Fibroblast of lung (primary cell): ENCODE data around the gene GSTT2B. TPM values are rescaled to one million over a fixed set of nuclear protein-coding genes. Genes with fewer than 3 reads are reported as not detected.
"Not testable (repeated sequence)": the region's sequence is repeated elsewhere in the genome, so short reads cannot be mapped to it uniquely, and the experiment has no call there.

Source experiments
- DNase-seq, 2 donors: peaks; one replicate each; pipeline versions ENCODE4 v3.0.0 to v3.0.0-alpha.2; 2010; ENCODE audit warnings: low read depth in 2 of 2
- H2AFZ ChIP-seq: 2 replicates; pipeline ENCODE4 v1.5.1; 2012; ENCODE audit warnings: low read length, control low read depth, inconsistent platforms
- H3K27ac ChIP-seq: 2 replicates; pipeline ENCODE4 v1.5.1; 2011; ENCODE audit warnings: low read length, control low read depth; ENCODE audit not compliant: insufficient read depth
- H3K27me3 ChIP-seq: 2 replicates; pipeline ENCODE4 v1.5.1; 2011; ENCODE audit warnings: mild to moderate bottlenecking, low read length; ENCODE audit not compliant: control insufficient read depth, insufficient read depth
- H3K36me3 ChIP-seq: 2 replicates; pipeline ENCODE4 v1.5.1; 2011; ENCODE audit warnings: low read length; ENCODE audit not compliant: control insufficient read depth, insufficient read depth
- H3K4me1 ChIP-seq: 2 replicates; pipeline ENCODE4 v1.5.1; 2011; ENCODE audit warnings: low read length; ENCODE audit not compliant: control insufficient read depth, insufficient read depth; ENCODE audit errors: extremely low read depth
- H3K4me2 ChIP-seq: 2 replicates; pipeline ENCODE4 v1.5.1; 2011; ENCODE audit warnings: low read length, control low read depth; ENCODE audit not compliant: insufficient read depth; ENCODE audit errors: extremely low read depth
- H3K4me3 ChIP-seq, 4 experiments: fragments of 200-600 bp in 1 of 4; sonication (generic) in 1 of 4; replicated peaks in 1 of 4; 2 replicates each; pipeline ENCODE4 v1.5.1; 2011 to 2016; ENCODE audit warnings: low read length in 4 of 4, low read depth in 3 of 4, mild to moderate bottlenecking in 3 of 4, control low read depth in 2 of 4, inconsistent platforms in 1 of 4, mixed read lengths in 1 of 4; ENCODE audit not compliant: insufficient read depth in 1 of 4; ENCODE audit errors: control extremely low read depth in 1 of 4
- H3K79me2 ChIP-seq: 2 replicates; pipeline ENCODE4 v1.5.1; 2012; ENCODE audit warnings: mild to moderate bottlenecking, low read length, inconsistent platforms; ENCODE audit not compliant: control insufficient read depth, insufficient read depth
- H3K9ac ChIP-seq: 2 replicates; pipeline ENCODE4 v1.5.1; 2011; ENCODE audit warnings: mild to moderate bottlenecking, low read length, control low read depth; ENCODE audit not compliant: insufficient read depth
- H3K9me3 ChIP-seq: 2 replicates; pipeline ENCODE4 v1.5.1; 2012; ENCODE audit warnings: low read depth, low read length; ENCODE audit not compliant: control insufficient read depth, insufficient read depth
- H4K20me1 ChIP-seq: 2 replicates; pipeline ENCODE4 v1.5.1; 2011; ENCODE audit warnings: low read length; ENCODE audit not compliant: control insufficient read depth, insufficient read depth; ENCODE audit errors: extremely low read depth
- CTCF ChIP-seq, 2 donors: IDR thresholded peaks in 1 of 2; conservative IDR thresholded peaks in 1 of 2; 1 replicate in 1 of 2; 2 replicates in 1 of 2; pipeline ENCODE4 v1.5.1; 2011 to 2012; ENCODE audit warnings: low read length in 2 of 2, control low read depth in 1 of 2, inconsistent platforms in 1 of 2, low read depth in 1 of 2, mild to moderate bottlenecking in 1 of 2
- EZH2 ChIP-seq: IDR thresholded peaks from 2 replicates; pipeline ENCODE4 v1.5.1; 2012; ENCODE audit warnings: low read length, control low read depth, mild to moderate bottlenecking; ENCODE audit errors: missing control alignments
- polyA plus RNA-seq, 2 donors: library from polyadenylated mRNA; depleted of rRNA in 1 of 2; stranded (reverse) in 1 of 2; unstranded in 1 of 2; fragments of >200 nt; gene quantifications; 2 replicates each; pipeline ENCODE4 v1.2.1, GENCODE V29; 2011 to 2012; ENCODE audit warnings: missing spikeins in 1 of 2
- total RNA-seq: library from RNA; depleted of rRNA; stranded (reverse); fragments of >200 nt; gene quantifications from 2 replicates; pipeline ENCODE4 v1.2.1, GENCODE V29; 2014

Gene GSTT2B
- total and polyA plus RNA-seq, 2 donors (not counting 1 experiment from before 2014, with no cell fraction given): 9.9 to 38.1 TPM

DNA sequence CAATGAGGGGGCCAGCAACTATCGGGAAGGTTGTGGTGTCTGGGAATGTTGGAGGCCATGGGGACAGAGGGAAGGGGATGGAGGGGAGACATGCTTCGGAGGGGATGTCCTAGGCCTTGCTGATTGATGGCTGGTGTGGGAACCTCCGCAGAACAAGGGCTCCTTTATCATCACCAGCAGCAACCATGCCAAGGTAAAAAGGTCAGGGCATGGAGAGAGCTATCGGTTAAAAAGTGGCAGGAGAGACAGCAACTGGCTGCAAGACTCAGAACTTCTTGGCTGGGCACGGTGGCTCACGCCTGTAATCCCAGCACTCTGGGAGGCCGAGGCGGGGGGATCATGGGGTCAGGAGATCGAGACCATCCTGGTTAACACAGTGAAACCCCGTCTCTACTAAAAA is 41.3 kb upstream of the GSTT2B start:
- no peak for TF ChIP-seq EZH2
- TF ChIP-seq CTCF (conservative IDR thresholded peaks at IDR 0.05 in 1 of 2, IDR thresholded peaks at IDR 0.05 in 1 of 2; ENCODE audit: low read depth in 1 of 2, low read length in 2 of 2): no peak
- Histone ChIP-seq H4K20me1 (no peaks in the 10 kb centered on the region), H2AFZ (no peak overlapping the region), H3K27me3 (peaks cover 3% of the 10 kb centered on the region), H3K4me3 (no peak overlapping the region), H3K9ac (no peak overlapping the region), H3K36me3 (no peaks in the 10 kb centered on the region), H3K27ac (no peak overlapping the region), H3K4me2 (no peak overlapping the region), H3K4me1 (no peaks in the 10 kb centered on the region), H3K79me2 (no peaks in the 10 kb centered on the region), H3K9me3 (no peaks in the 10 kb centered on the region)
- DNase-seq: no peak

DNA sequence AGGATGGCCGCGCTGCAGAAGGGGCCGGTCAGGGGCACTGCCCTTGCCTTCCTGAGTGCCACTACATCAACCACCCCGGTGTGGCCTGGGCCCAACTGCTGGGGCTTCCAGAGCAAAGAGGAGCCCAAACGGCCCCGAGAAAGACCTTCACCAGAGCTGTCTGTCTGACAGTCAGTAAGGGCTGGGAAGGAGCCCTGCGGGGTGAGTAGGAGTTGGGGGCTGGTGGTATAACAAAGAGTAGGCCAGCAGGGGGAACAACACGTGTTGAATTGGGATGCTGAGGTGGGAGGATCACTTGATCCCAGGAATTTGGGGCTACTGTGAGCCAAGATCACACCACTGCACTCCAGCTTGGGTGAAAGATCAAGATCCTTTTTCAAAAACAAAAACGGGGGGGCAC is 40.3 kb upstream of the GSTT2B start:
- no peaks in the 10 kb centered on the region for H3K36me3 ChIP-seq
- H3K4me1 ChIP-seq: no peaks in the 10 kb centered on the region
- H3K4me3 ChIP-seq: no peak overlapping the region
- H3K27me3 ChIP-seq: peaks cover 3% of the 10 kb centered on the region
- H4K20me1 ChIP-seq: no peaks in the 10 kb centered on the region
- H3K79me2 ChIP-seq: no peaks in the 10 kb centered on the region
- no peak for TF ChIP-seq EZH2
- TF ChIP-seq CTCF (conservative IDR thresholded peaks at IDR 0.05 in 1 of 2, IDR thresholded peaks at IDR 0.05 in 1 of 2; ENCODE audit: low read depth in 1 of 2, low read length in 2 of 2): no peak
- H3K27ac ChIP-seq: no peak overlapping the region
- no peak overlapping the region for H2AFZ ChIP-seq
- H3K9me3 ChIP-seq: no peaks in the 10 kb centered on the region
- H3K4me2 ChIP-seq: no peak overlapping the region
- no peak overlapping the region for H3K9ac ChIP-seq
- no peak for DNase-seq

- H3K79me2 ChIP-seq, H3K27ac ChIP-seq, H3K4me3 ChIP-seq, H3K9me3 ChIP-seq, H3K27me3 ChIP-seq, H4K20me1 ChIP-seq, DNase-seq, H3K36me3 ChIP-seq, H3K4me2 ChIP-seq, H3K9ac ChIP-seq, H2AFZ ChIP-seq, H3K4me1 ChIP-seq: not testable (repeated sequence)
These were observed 38.8 kb upstream of the GSTT2B start for GRCh38 chr22:23999779-24000178.
